HepG2 (cell line): ENCODE data around the gene MST1. TPM values are rescaled to one million over a fixed set of nuclear protein-coding genes. Genes with fewer than 3 reads are reported as not detected.

ENCODE experiments used
- ATAC-seq: fragments of 200-7000 bp; cut with Tn5 transposase; 3 replicates; pipeline ENCODE4 v1.9.1; 2020; ENCODE audit warnings: mild to moderate bottlenecking, moderate library complexity
- BruUV-seq: library from RNA; stranded (reverse); fragments of 400-500 nt; replicated peaks from 2 replicates; lab custom pipeline; 2021; lab: Mats Ljungman, UMichigan
- CTCF ChIA-PET: fragments of 300-600 bp; formaldehyde crosslinking; extraction: SDS; loops from one replicate; lab custom pipeline; 2021; ENCODE audit warnings: low total read pairs, inconsistent platforms, low intra/inter-chr PET ratio; lab: Yijun Ruan, JAX
- POLR2A ChIA-PET: fragments of 350-600 bp; sonication (Branson Sonifier 250); formaldehyde crosslinking; loops from one replicate; lab custom pipeline; 2020; ENCODE audit warnings: antibody characterized with exemption, inconsistent platforms; lab: Yijun Ruan, JAX
- DNase-seq: peaks from one replicate; pipeline ENCODE4 v3.0.0-alpha.2; 2015; ENCODE audit warnings: low spot score
- FAIRE-seq: peaks from 3 replicates; lab custom pipeline; 2011; peaks lifted over from hg19 to GRCh38; lab: Jason Lieb, UNC
- H2AFZ ChIP-seq: one replicate; pipeline ENCODE4 v1.6.1; 2011; ENCODE audit warnings: low read length, inconsistent platforms
- H3K27ac ChIP-seq: fragments of 300-600 bp; 3 replicates; pipeline ENCODE4 v1.8.0; 2011; ENCODE audit warnings: mixed run types, mild to moderate bottlenecking, mixed read lengths, low read length, inconsistent platforms; ENCODE audit not compliant: insufficient read depth; ENCODE audit errors: extremely low read length
- H3K27me3 ChIP-seq, 2 experiments: fragments of 200-600 bp in 1 of 2; 2 replicates in 1 of 2; 3 replicates in 1 of 2; pipeline versions ENCODE4 v1.6.0 to v1.8.0; 2011; ENCODE audit warnings: low read length in 2 of 2, mild to moderate bottlenecking in 2 of 2, moderate library complexity in 2 of 2, inconsistent platforms in 1 of 2; ENCODE audit not compliant: insufficient read depth in 2 of 2, control insufficient read depth in 1 of 2
- H3K36me3 ChIP-seq, 2 experiments: fragments of 200-600 bp in 1 of 2; replicated peaks in 1 of 2; 2 replicates in 1 of 2; 3 replicates in 1 of 2; pipeline versions ENCODE4 v1.5.1 to v1.8.0; 2011; ENCODE audit warnings: low read length in 2 of 2, inconsistent platforms in 1 of 2; ENCODE audit not compliant: insufficient read depth in 2 of 2, control insufficient read depth in 1 of 2
- H3K4me1 ChIP-seq: 2 replicates; pipeline ENCODE4 v1.5.1; 2012; ENCODE audit warnings: low read length, inconsistent platforms; ENCODE audit not compliant: insufficient read depth
- H3K4me2 ChIP-seq: 2 replicates; pipeline ENCODE4 v1.6.0; 2011; ENCODE audit warnings: low read depth, low read length, inconsistent platforms
- H3K4me3 ChIP-seq, 3 experiments: fragments of 200-600 bp in 1 of 3; sonication (generic), shearing (Covaris generic) in 1 of 3; replicated peaks in 1 of 3; 2 replicates each; pipeline ENCODE4 v1.5.1; 2011 to 2016; ENCODE audit warnings: low read length in 3 of 3, inconsistent platforms in 2 of 3, low read depth in 2 of 3, mild to moderate bottlenecking in 2 of 3, control low read depth in 1 of 3, mixed read lengths in 1 of 3; ENCODE audit not compliant: insufficient read depth in 1 of 3
- H3K79me2 ChIP-seq: one replicate; pipeline ENCODE4 v1.6.1; 2011; ENCODE audit warnings: low read length, inconsistent platforms; ENCODE audit not compliant: insufficient read depth
- H3K9ac ChIP-seq: 2 replicates; pipeline ENCODE4 v1.6.0; 2011; ENCODE audit warnings: mild to moderate bottlenecking, low read depth, low read length, inconsistent platforms; ENCODE audit not compliant: insufficient read depth
- H3K9me3 ChIP-seq: 2 replicates; pipeline ENCODE4 v1.5.1; 2012; ENCODE audit warnings: mild to moderate bottlenecking, low read length
- H4K20me1 ChIP-seq: 2 replicates; pipeline ENCODE4 v1.6.0; 2011; ENCODE audit warnings: inconsistent platforms, mild to moderate bottlenecking, low read length, moderate library complexity; ENCODE audit not compliant: insufficient read depth
- AGO2 ChIP-seq: fragments of 200-400 bp; formaldehyde crosslinking; optimal IDR thresholded peaks from 2 replicates; pipeline ENCODE3; 2017; ENCODE audit warnings: mild to moderate bottlenecking, low read depth, low read length, moderate library complexity
- CENPT ChIP-seq: sonication (generic); formaldehyde crosslinking; IDR thresholded peaks from 2 replicates; pipeline ENCODE4 v1.8.0; 2022; ENCODE audit warnings: low read depth, mild to moderate bottlenecking, moderate library complexity, missing genetic modification reagents
- ESRRA ChIP-seq: sonication (generic); formaldehyde crosslinking; IDR thresholded peaks from 2 replicates; pipeline ENCODE4 v1.5.1; 2020; ENCODE audit warnings: mild to moderate bottlenecking, low read depth, missing genetic modification reagents
- GATAD1 ChIP-seq: IDR thresholded peaks from 2 replicates; pipeline ENCODE4 v1.6.1; 2016; ENCODE audit warnings: missing genetic modification reagents, missing compliant biosample characterization
- HNF4A ChIP-seq: sonication (generic); formaldehyde crosslinking; IDR thresholded peaks from 2 replicates; pipeline ENCODE4 v1.4.0; 2020; ENCODE audit warnings: missing genetic modification reagents
- MAFF ChIP-seq: IDR thresholded peaks from 2 replicates; pipeline ENCODE4 v1.6.1; 2011; ENCODE audit warnings: low read depth, low read length, improper control_type of control experiment
- ZKSCAN8 ChIP-seq: IDR thresholded peaks from 2 replicates; pipeline ENCODE4 v1.6.1; 2016; ENCODE audit warnings: borderline replicate concordance, missing genetic modification reagents, missing compliant biosample characterization
- ZNF225 ChIP-seq: sonication (generic); formaldehyde crosslinking; IDR thresholded peaks from 2 replicates; pipeline ENCODE4 v1.4.0; 2020; ENCODE audit warnings: mild to moderate bottlenecking, missing genetic modification reagents
- ZNF232 ChIP-seq: sonication (generic); formaldehyde crosslinking; IDR thresholded peaks from 2 replicates; pipeline ENCODE4 v1.4.0; 2020; ENCODE audit warnings: missing genetic modification reagents, borderline replicate concordance
- ZNF296 ChIP-seq: sonication (generic); formaldehyde crosslinking; conservative IDR thresholded peaks from 2 replicates; pipeline ENCODE4 v1.5.0; 2020; ENCODE audit warnings: mild to moderate bottlenecking, missing genetic modification reagents
- ZNF317 ChIP-seq: sonication (generic); formaldehyde crosslinking; IDR thresholded peaks from 2 replicates; pipeline ENCODE4 v1.5.0; 2020; ENCODE audit warnings: mild to moderate bottlenecking, missing genetic modification reagents
- ZNF792 ChIP-seq: IDR thresholded peaks from 2 replicates; pipeline ENCODE4 v1.6.1; 2016
- WGBS: methylation state at CpG from one replicate; pipeline ENCODE4 v1.1.6; 2017; ENCODE audit warnings: low lambda C conversion rate; 5-methylcytosine and 5-hydroxymethylcytosine counted together
- in situ Hi-C: cut with HindIII; loops from 2 replicates; pipeline ENCODE4 v1.10.0; 2017; ENCODE audit warnings: low pct_unique_long_range_greater_than_20kb; ENCODE audit not compliant: extremely low pct_ligation_motif_present
- intact Hi-C: fragments of 100-400 bp; cut with micrococcal nuclease; formaldehyde crosslinking; loops from one replicate; pipeline ENCODE4 v1.10.0; 2022; ENCODE audit not compliant: unreplicated experiment
- polyA plus RNA-seq, 8 experiments: library from polyadenylated mRNA; depleted of rRNA in 3 of 8; stranded (reverse) in 7 of 8; unstranded in 1 of 8; fragments of >200 nt; fragmentation: Illumina TruSeq in 4 of 8; extraction: Trizol in 4 of 8; gene quantifications; 2 replicates each; pipeline versions ENCODE4 v1.2.1 to v1.2.3, GENCODE V29; 2011 to 2016; ENCODE audit warnings: low read depth in 4 of 8, missing spikeins in 1 of 8, mixed read lengths in 1 of 8; ENCODE audit not compliant: insufficient read depth in 1 of 8
- total RNA-seq, 5 experiments: library from RNA; depleted of rRNA; stranded (reverse); fragments of >200 nt; fragmentation: Illumina TruSeq; extraction: Trizol; gene quantifications; 2 replicates each; pipeline ENCODE4 v1.2.3, GENCODE V29; 2016; ENCODE audit warnings: low read depth in 1 of 5
- TF ChIP-seq, protein P1 (sequence below): IDR thresholded peaks from 2 replicates; pipeline ENCODE4 v1.6.1; 2016; ENCODE audit warnings: low read depth, missing genetic modification reagents, missing compliant biosample characterization

The MST1 gene
- total and polyA plus RNA-seq, 2 of the 13 experiments (the other 11 are each of a cell fraction or from before 2014, with no cell fraction given) = 189 to 452 TPM

DNA sequence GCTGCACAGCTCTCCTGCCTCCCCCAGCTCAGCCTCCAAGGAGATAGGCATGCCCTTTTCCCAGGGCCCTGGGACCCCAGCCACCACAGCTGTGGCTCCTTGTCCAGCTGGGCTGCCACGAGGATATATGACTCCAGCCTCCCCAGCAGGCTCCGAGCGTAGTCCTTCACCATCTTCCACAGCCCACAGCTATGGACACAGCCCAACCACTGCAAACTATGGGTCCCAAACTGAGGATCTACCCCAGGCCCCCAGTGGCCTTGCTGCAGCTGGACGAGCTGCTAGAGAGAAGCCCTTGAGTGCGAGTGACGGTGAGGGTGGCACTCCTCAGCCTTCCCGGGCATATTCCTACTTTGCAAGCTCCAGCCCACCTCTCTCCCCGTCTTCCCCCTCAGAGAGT, 35.7 kb downstream of the MST1 start:
- Histone ChIP-seq H3K4me1 (peaks cover 25% of the 10 kb centered on the region), H3K4me3 (no peak overlapping the region), H3K27me3 (no peaks in the 10 kb centered on the region), H3K4me2 (no peak overlapping the region), H3K27ac (no peak overlapping the region), H3K36me3 (no peaks in the 10 kb centered on the region), H3K9me3 (no peaks in the 10 kb centered on the region), H4K20me1 (no peaks in the 10 kb centered on the region), H3K9ac (no peak overlapping the region), H2AFZ (no peak overlapping the region), H3K79me2 (no peaks in the 10 kb centered on the region)
- POLR2A ChIA-PET = no interaction called here
- in situ Hi-C loops (no loop called here), intact Hi-C loops (no loop called here)
- no peak for ATAC-seq
- 89% methylated on average over 8 of the region's 8 CpGs for WGBS
- FAIRE-seq = no peak
- no TSS peak for BruUV-seq
- no peak for DNase-seq
- CTCF ChIA-PET = no interaction called here
- TF ChIP-seq GATAD1 (CRISPR knock-in tag) = no peak
- TF ChIP-seq CENPT (CRISPR knock-in tag) = no peak
- TF ChIP-seq ZNF792 = no peak
- TF ChIP-seq MAFF = no peak
- no peak for TF ChIP-seq ZNF296 (CRISPR knock-in tag)
- TF ChIP-seq HNF4A (CRISPR knock-in tag) = no peak
- no peak for TF ChIP-seq ZKSCAN8 (CRISPR knock-in tag)
- no peak for TF ChIP-seq AGO2
- no peak for TF ChIP-seq ZNF225 (CRISPR knock-in tag)
- TF ChIP-seq ESRRA (CRISPR knock-in tag) = no peak
- no peak for TF ChIP-seq ZNF232
- no peak for TF ChIP-seq ZNF317 (CRISPR knock-in tag)
- TF ChIP-seq, protein P1, sequence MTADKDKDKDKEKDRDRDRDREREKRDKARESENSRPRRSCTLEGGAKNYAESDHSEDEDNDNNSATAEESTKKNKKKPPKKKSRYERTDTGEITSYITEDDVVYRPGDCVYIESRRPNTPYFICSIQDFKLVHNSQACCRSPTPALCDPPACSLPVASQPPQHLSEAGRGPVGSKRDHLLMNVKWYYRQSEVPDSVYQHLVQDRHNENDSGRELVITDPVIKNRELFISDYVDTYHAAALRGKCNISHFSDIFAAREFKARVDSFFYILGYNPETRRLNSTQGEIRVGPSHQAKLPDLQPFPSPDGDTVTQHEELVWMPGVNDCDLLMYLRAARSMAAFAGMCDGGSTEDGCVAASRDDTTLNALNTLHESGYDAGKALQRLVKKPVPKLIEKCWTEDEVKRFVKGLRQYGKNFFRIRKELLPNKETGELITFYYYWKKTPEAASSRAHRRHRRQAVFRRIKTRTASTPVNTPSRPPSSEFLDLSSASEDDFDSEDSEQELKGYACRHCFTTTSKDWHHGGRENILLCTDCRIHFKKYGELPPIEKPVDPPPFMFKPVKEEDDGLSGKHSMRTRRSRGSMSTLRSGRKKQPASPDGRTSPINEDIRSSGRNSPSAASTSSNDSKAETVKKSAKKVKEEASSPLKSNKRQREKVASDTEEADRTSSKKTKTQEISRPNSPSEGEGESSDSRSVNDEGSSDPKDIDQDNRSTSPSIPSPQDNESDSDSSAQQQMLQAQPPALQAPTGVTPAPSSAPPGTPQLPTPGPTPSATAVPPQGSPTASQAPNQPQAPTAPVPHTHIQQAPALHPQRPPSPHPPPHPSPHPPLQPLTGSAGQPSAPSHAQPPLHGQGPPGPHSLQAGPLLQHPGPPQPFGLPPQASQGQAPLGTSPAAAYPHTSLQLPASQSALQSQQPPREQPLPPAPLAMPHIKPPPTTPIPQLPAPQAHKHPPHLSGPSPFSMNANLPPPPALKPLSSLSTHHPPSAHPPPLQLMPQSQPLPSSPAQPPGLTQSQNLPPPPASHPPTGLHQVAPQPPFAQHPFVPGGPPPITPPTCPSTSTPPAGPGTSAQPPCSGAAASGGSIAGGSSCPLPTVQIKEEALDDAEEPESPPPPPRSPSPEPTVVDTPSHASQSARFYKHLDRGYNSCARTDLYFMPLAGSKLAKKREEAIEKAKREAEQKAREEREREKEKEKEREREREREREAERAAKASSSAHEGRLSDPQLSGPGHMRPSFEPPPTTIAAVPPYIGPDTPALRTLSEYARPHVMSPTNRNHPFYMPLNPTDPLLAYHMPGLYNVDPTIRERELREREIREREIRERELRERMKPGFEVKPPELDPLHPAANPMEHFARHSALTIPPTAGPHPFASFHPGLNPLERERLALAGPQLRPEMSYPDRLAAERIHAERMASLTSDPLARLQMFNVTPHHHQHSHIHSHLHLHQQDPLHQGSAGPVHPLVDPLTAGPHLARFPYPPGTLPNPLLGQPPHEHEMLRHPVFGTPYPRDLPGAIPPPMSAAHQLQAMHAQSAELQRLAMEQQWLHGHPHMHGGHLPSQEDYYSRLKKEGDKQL (CRISPR knock-in tag) = no peak
